Ovary (tissue), 3 donors: Measurements from ENCODE around the gene PAQR5.

Experiments
- EP300 ChIP-seq: sonication (generic); formaldehyde crosslinking; IDR thresholded peaks from one replicate; pipeline ENCODE4 v1.6.1; 2017; ENCODE audit warnings: antibody characterized with exemption
- POLR2A ChIP-seq: fragments of 450-650 bp; IDR thresholded peaks from one replicate; pipeline ENCODE4 v1.6.1; 2017; ENCODE audit warnings: antibody characterized with exemption, mild to moderate bottlenecking, moderate library complexity
- TF ChIP-seq, protein P1 (sequence below), 3 donors: fragments of 450-650 bp in 2 of 3; fragments of 200-600 bp in 1 of 3; IDR thresholded peaks; one replicate each; pipeline versions ENCODE4 v1.5.1 to v1.8.0; 2016 to 2022; ENCODE audit warnings: antibody characterized with exemption in 3 of 3, mild to moderate bottlenecking in 1 of 3
- donor health status: DM: no; HTN: no; CAD: no.

DNA sequence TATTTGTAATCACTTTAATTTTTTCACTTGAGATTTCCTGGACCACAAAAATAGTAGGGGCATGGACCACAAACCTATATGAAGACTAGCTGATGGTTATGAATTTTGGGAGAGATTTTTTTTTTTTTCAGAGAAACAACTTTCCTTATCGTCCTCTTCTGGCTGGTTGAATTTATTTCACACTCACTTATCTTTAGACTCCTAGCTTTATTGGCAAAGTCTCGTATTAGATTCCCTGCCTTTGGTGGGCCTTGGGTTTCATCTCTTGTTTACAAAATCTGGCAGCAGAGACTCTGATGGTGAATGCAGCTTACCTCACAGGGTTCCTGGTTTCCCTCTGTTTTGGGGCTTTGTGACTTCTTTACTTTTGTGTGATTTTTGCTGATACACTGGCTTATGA is 70.9 kb downstream of the PAQR5 start:
- no peak for TF ChIP-seq POLR2A
- TF ChIP-seq, protein P1, sequence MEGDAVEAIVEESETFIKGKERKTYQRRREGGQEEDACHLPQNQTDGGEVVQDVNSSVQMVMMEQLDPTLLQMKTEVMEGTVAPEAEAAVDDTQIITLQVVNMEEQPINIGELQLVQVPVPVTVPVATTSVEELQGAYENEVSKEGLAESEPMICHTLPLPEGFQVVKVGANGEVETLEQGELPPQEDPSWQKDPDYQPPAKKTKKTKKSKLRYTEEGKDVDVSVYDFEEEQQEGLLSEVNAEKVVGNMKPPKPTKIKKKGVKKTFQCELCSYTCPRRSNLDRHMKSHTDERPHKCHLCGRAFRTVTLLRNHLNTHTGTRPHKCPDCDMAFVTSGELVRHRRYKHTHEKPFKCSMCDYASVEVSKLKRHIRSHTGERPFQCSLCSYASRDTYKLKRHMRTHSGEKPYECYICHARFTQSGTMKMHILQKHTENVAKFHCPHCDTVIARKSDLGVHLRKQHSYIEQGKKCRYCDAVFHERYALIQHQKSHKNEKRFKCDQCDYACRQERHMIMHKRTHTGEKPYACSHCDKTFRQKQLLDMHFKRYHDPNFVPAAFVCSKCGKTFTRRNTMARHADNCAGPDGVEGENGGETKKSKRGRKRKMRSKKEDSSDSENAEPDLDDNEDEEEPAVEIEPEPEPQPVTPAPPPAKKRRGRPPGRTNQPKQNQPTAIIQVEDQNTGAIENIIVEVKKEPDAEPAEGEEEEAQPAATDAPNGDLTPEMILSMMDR (IDR thresholded peaks at IDR 0.05), result no peak
- TF ChIP-seq EP300, result no peak
